Natural killer cell (primary cell): ENCODE results near the gene FSTL4. TPM values are rescaled to one million over a fixed set of nuclear protein-coding genes. Genes with fewer than 3 reads are reported as not detected.

ENCODE experiments used
- ATAC-seq, 3 donors: fragments of 150-1000 bp in 2 of 3; fragments of 200-7000 bp in 1 of 3; cut with Tn5 transposase; 1 replicate in 1 of 3; 2 replicates in 2 of 3; pipeline ENCODE4 v1.10.0; 2021; ENCODE audit warnings: mild to moderate bottlenecking in 2 of 3, moderate library complexity in 2 of 3
- DNase-seq, 2 donors: peaks; one replicate each; pipeline versions ENCODE4 v3.0.0 to v3.0.0-alpha.2; 2013 to 2021; ENCODE audit warnings: mixed read lengths in 1 of 2
- H3K27ac ChIP-seq: one replicate; pipeline ENCODE4 v1.5.1; 2013; ENCODE audit warnings: mild to moderate bottlenecking, low read length
- H3K27me3 ChIP-seq: one replicate; pipeline ENCODE4 v1.6.1; 2013; ENCODE audit warnings: low read length; ENCODE audit not compliant: control insufficient read depth, insufficient read depth
- H3K36me3 ChIP-seq: one replicate; pipeline ENCODE4 v1.6.1; 2013; ENCODE audit warnings: low read length; ENCODE audit not compliant: control insufficient read depth, insufficient read depth
- H3K4me1 ChIP-seq: one replicate; pipeline ENCODE4 v1.6.1; 2013; ENCODE audit warnings: low read length; ENCODE audit not compliant: control insufficient read depth, insufficient read depth
- H3K4me3 ChIP-seq: one replicate; pipeline ENCODE4 v1.5.1; 2013; ENCODE audit warnings: low read length
- H3K9me3 ChIP-seq: one replicate; pipeline ENCODE4 v1.6.1; 2013; ENCODE audit warnings: low read length; ENCODE audit not compliant: control insufficient read depth, insufficient read depth
- H3K27ac Mint-ChIP-seq, 2 donors: one replicate each; pipeline ENCODE4 v1.8.0; 2022; ENCODE audit warnings: mild to moderate bottlenecking in 2 of 2, mixed read lengths in 2 of 2, moderate library complexity in 1 of 2
- H3K27me3 Mint-ChIP-seq, 2 donors: one replicate each; pipeline ENCODE4 v1.8.0; 2022; ENCODE audit warnings: low read depth in 2 of 2, mixed read lengths in 2 of 2
- H3K36me3 Mint-ChIP-seq: one replicate; pipeline ENCODE4 v1.8.0; 2022; ENCODE audit warnings: mixed read lengths
- H3K4me1 Mint-ChIP-seq, 2 donors: one replicate each; pipeline ENCODE4 v1.8.0; 2022; ENCODE audit warnings: mixed read lengths in 2 of 2
- H3K4me3 Mint-ChIP-seq: one replicate; pipeline ENCODE4 v1.8.0; 2022; ENCODE audit warnings: mild to moderate bottlenecking, moderate library complexity, mixed read lengths
- H3K9me3 Mint-ChIP-seq, 2 donors: one replicate each; pipeline ENCODE4 v1.8.0; 2022; ENCODE audit warnings: mixed read lengths in 2 of 2
- CTCF ChIP-seq: fragments of 200-600 bp; IDR thresholded peaks from one replicate; pipeline ENCODE4 v1.8.0; 2022; ENCODE audit warnings: antibody characterized with exemption
- WGBS: methylation state at CpG from one replicate; pipeline ENCODE4 v1.1.7; 2013; ENCODE audit warnings: missing lambda C conversion rate; ENCODE audit not compliant: insufficient coverage; 5-methylcytosine and 5-hydroxymethylcytosine counted together
- intact Hi-C: fragments of 100-400 bp; cut with micrococcal nuclease; formaldehyde crosslinking; loops from one replicate; pipeline ENCODE4 v1.14.2; 2022
- total RNA-seq, 4 donors: library from RNA; stranded (reverse); fragments of 120-200 nt in 1 of 4; gene quantifications; one replicate each; pipeline versions ENCODE4 v1.2.3 to v1.2.4, GENCODE V29; 2013 to 2022

Gene FSTL4
- total RNA-seq, 3 donors from 2014 or later (not counting 1 experiment from before 2014, with no cell fraction given): 0.11 to 0.75 (median 0.55) TPM

DNA sequence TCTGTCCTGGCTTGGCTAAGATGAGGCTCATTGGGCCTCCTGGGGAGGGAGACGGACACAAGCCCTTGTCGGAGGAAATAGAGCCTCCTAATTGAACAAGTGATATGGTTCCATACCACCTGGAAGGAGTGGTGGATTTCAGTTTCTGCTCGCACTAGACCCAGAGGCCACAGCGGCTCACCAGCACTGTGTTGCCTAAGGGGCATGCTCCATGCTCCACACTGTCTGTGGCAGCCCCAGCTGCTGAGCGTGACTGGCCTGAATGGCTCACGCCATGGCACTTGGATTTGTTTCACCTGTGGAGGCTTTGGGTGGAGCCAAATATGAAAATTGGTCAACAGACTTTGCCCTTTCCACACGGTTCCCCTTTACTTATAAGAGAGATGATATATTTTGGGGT is 379.4 kb downstream of the FSTL4 start:
- Histone ChIP-seq H3K9me3 (no peaks in the 10 kb centered on the region), H3K27me3 (no peaks in the 10 kb centered on the region), H3K4me1 (no peaks in the 10 kb centered on the region), H3K4me3 (no peak overlapping the region), H3K36me3 (no peaks in the 10 kb centered on the region), H3K27ac (no peak overlapping the region)
- H3K4me1 Mint-ChIP-seq: no peaks in the 10 kb centered on the region
- no peaks in the 10 kb centered on the region for H3K27me3 Mint-ChIP-seq
- H3K36me3 Mint-ChIP-seq: no peaks in the 10 kb centered on the region
- intact Hi-C loops: no loop called here
- TF ChIP-seq CTCF: no peak
- H3K27ac Mint-ChIP-seq: no peak overlapping the region
- 85% methylated on average over 7 of the region's 7 CpGs for WGBS
- ATAC-seq (no peak), DNase-seq (no peak)
- no peak overlapping the region for H3K4me3 Mint-ChIP-seq
- H3K9me3 Mint-ChIP-seq: no peaks in the 10 kb centered on the region

DNA sequence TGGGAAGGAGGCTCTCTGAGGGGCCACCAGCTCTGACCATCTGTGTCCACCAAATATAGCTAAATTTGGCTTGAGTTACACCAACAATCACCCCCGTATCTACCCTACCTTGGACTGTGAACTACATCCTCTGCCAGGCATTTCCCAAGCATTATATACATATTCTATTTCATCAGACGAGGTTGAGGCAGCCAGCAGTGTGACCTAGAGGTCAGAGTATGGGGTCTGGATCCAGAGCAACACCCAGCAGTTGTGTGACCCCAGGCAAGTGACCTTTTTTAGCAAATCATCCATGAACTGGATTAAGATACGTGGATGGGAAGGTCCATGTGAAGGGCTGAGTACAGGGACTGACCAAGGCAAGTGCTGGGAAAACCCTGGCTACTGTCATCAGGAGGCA is 379.9 kb downstream of the FSTL4 start:
- ATAC-seq (no peak), DNase-seq (no peak)
- Mint-ChIP-seq H3K4me1 (no peaks in the 10 kb centered on the region), H3K36me3 (no peaks in the 10 kb centered on the region), H3K27ac (no peak overlapping the region), H3K4me3 (no peak overlapping the region), H3K9me3 (no peaks in the 10 kb centered on the region), H3K27me3 (peaks cover 0 to 2% of the 10 kb centered on the region in 2 donors)
- Histone ChIP-seq H3K27me3 (no peaks in the 10 kb centered on the region), H3K4me1 (no peaks in the 10 kb centered on the region), H3K36me3 (no peaks in the 10 kb centered on the region), H3K9me3 (no peaks in the 10 kb centered on the region), H3K27ac (no peak overlapping the region), H3K4me3 (no peak overlapping the region)
- intact Hi-C loops: no loop called here
- no peak for TF ChIP-seq CTCF
- WGBS: 78% methylated on average over 3 of the region's 3 CpGs

DNA sequence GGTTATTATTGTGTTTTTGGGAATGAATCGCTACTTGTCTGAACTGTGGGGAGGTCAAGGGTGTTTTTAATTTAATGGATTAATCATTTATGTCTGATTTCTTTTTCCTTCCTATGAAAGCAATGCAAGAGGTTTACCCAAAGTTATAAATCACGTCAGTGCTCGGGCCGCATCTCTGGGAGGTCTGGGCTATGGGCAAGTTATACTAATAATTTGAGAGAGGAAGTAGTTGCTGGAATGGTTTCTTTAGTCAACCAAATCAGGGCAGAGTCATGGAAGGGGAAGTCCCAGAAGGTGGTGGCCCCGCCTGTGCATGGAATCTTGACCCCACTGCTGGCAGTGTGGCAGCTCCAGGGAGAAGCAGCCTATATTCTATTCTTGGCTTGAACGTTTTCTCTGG is 380.3 kb downstream of the FSTL4 start:
- no peaks in the 10 kb centered on the region for H3K27me3 ChIP-seq
- H3K27ac Mint-ChIP-seq: no peak overlapping the region
- WGBS: 64% methylated on average over 6 of the region's 6 CpGs
- no peaks in the 10 kb centered on the region for H3K36me3 Mint-ChIP-seq
- no peak overlapping the region for H3K4me3 Mint-ChIP-seq
- no peaks in the 10 kb centered on the region for H3K9me3 ChIP-seq
- intact Hi-C loops: no loop called here
- no peak overlapping the region for H3K4me3 ChIP-seq
- H3K36me3 ChIP-seq: no peaks in the 10 kb centered on the region
- H3K4me1 ChIP-seq: no peaks in the 10 kb centered on the region
- DNase-seq (no peak), ATAC-seq (no peak)
- no peak for TF ChIP-seq CTCF
- H3K9me3 Mint-ChIP-seq: no peaks in the 10 kb centered on the region
- no peaks in the 10 kb centered on the region for H3K4me1 Mint-ChIP-seq
- peaks cover 0 to 5% of the 10 kb centered on the region in 2 donors for H3K27me3 Mint-ChIP-seq
- no peak overlapping the region for H3K27ac ChIP-seq

GRCh38 chr5:133230823-133231578 is 381.3 kb downstream of the FSTL4 start:
- intact Hi-C loops: no loop called here
- Mint-ChIP-seq H3K9me3 (no peaks in the 10 kb centered on the region), H3K4me3 (no peak overlapping the region), H3K36me3 (no peaks in the 10 kb centered on the region), H3K27ac (no peak overlapping the region), H3K4me1 (no peaks in the 10 kb centered on the region), H3K27me3 (peaks cover 0 to 5% of the 10 kb centered on the region in 2 donors)
- no peaks in the 10 kb centered on the region for H3K4me1 ChIP-seq
- DNase-seq: no peak
- 74% methylated on average over 6 of the region's 9 CpGs for WGBS
- H3K36me3 ChIP-seq: no peaks in the 10 kb centered on the region
- no peak for ATAC-seq
- no peaks in the 10 kb centered on the region for H3K27me3 ChIP-seq
- TF ChIP-seq CTCF: no peak
- H3K27ac ChIP-seq: no peak overlapping the region
- no peaks in the 10 kb centered on the region for H3K9me3 ChIP-seq
- no peak overlapping the region for H3K4me3 ChIP-seq
